MCF 10A (cell line): ENCODE data around the gene IL1RAPL2. TPM values are rescaled to one million over a fixed set of nuclear protein-coding genes. Genes with fewer than 3 reads are reported as not detected.
"Not testable (repeated sequence)": the region's sequence is repeated elsewhere in the genome, so short reads cannot be mapped to it uniquely, and the experiment has no call there.

Experiments used
- BruUV-seq: library from RNA; stranded (reverse); fragments of 400-500 nt; replicated peaks from 2 replicates; lab custom pipeline; 2021; lab: Mats Ljungman, UMichigan
- CTCF ChIA-PET: fragments of 300-600 bp; sonication (Branson Sonifier 250); formaldehyde crosslinking; extraction: SDS; loops from one replicate; lab custom pipeline; 2021; ENCODE audit warnings: antibody characterized with exemption, inconsistent platforms; lab: Yijun Ruan, JAX
- POLR2A ChIA-PET: fragments of 300-600, 350-650 bp; sonication (Branson Sonifier 250); formaldehyde crosslinking; extraction: SDS; loops from one replicate; lab custom pipeline; 2020; ENCODE audit warnings: antibody characterized with exemption, inconsistent platforms; lab: Yijun Ruan, JAX
- DNase-seq: peaks from one replicate; pipeline ENCODE4 v3.0.0-alpha.2; 2018; ENCODE audit not compliant: unreplicated experiment
- H3K27ac Mint-ChIP-seq: one replicate; pipeline ENCODE4 v1.8.0; 2022; ENCODE audit warnings: mild to moderate bottlenecking, low read depth, mixed read lengths; ENCODE audit not compliant: unreplicated experiment
- H3K27me3 Mint-ChIP-seq: one replicate; pipeline ENCODE4 v1.8.0; 2022; ENCODE audit warnings: mixed read lengths; ENCODE audit not compliant: insufficient read depth, unreplicated experiment
- H3K36me3 Mint-ChIP-seq: one replicate; pipeline ENCODE4 v1.8.0; 2022; ENCODE audit warnings: mild to moderate bottlenecking, moderate library complexity, mixed read lengths; ENCODE audit not compliant: insufficient read depth, unreplicated experiment
- H3K4me1 Mint-ChIP-seq: one replicate; pipeline ENCODE4 v1.8.0; 2022; ENCODE audit warnings: mixed read lengths; ENCODE audit not compliant: insufficient read depth, unreplicated experiment
- H3K4me3 Mint-ChIP-seq: one replicate; pipeline ENCODE4 v1.8.0; 2022; ENCODE audit warnings: mild to moderate bottlenecking, moderate library complexity, mixed read lengths; ENCODE audit not compliant: unreplicated experiment
- H3K9me3 Mint-ChIP-seq: one replicate; pipeline ENCODE4 v1.8.0; 2022; ENCODE audit warnings: mixed read lengths; ENCODE audit not compliant: unreplicated experiment
- CTCF ChIP-seq: fragments of 200-600 bp; IDR thresholded peaks from one replicate; pipeline ENCODE4 v1.8.0; 2022; ENCODE audit warnings: antibody characterized with exemption, mild to moderate bottlenecking; ENCODE audit not compliant: unreplicated experiment
- intact Hi-C: fragments of 100-400 bp; cut with micrococcal nuclease; formaldehyde crosslinking; loops from 2 replicates; pipeline ENCODE4 v1.14.1; 2022
- total RNA-seq: library from RNA; stranded (reverse); gene quantifications from 2 replicates; pipeline ENCODE4 v1.2.3, GENCODE V29; 2022

The IL1RAPL2 gene
- total RNA-seq, 1 experiment from 2014 or later: 4.4 TPM

- H3K4me1 Mint-ChIP-seq: no peaks in the 10 kb centered on the region
- ChIA-PET POLR2A (no interaction called here), CTCF (no interaction called here)
- H3K9me3 Mint-ChIP-seq: no peaks in the 10 kb centered on the region
- no peak overlapping the region for H3K4me3 Mint-ChIP-seq
- H3K36me3 Mint-ChIP-seq: no peaks in the 10 kb centered on the region
- no peak for TF ChIP-seq CTCF
- BruUV-seq: no TSS peak
- peaks cover 65% of the 10 kb centered on the region for H3K27me3 Mint-ChIP-seq
- intact Hi-C loops: no loop called here
- DNase-seq: no peak
- no peak overlapping the region for H3K27ac Mint-ChIP-seq
Observed at GRCh38 chrX:105664243-105664642, 1098.2 kb downstream of the IL1RAPL2 start.

- DNase-seq, BruUV-seq, H3K27ac Mint-ChIP-seq, H3K36me3 Mint-ChIP-seq, POLR2A ChIA-PET, H3K9me3 Mint-ChIP-seq, H3K4me3 Mint-ChIP-seq, intact Hi-C loops, H3K4me1 Mint-ChIP-seq: not testable (repeated sequence)
- CTCF ChIA-PET: interaction anchor here (0.8 to 1.2 kb wide), 2 partner anchors 21 to 493 kb away, joined by 3 read pairs; no protein-coding TSS in a partner anchor
- peaks cover 47% of the 10 kb centered on the region for H3K27me3 Mint-ChIP-seq
Observed at GRCh38 chrX:105684288-105684687, 1118.3 kb downstream of the IL1RAPL2 start.

- Mint-ChIP-seq H3K27me3 (peaks cover 79% of the 10 kb centered on the region), H3K9me3 (peaks cover 6% of the 10 kb centered on the region), H3K4me1 (no peaks in the 10 kb centered on the region), H3K4me3 (no peak overlapping the region), H3K27ac (no peak overlapping the region), H3K36me3 (peaks cover 6% of the 10 kb centered on the region)
- intact Hi-C loops: loop anchor here (10.0 kb wide), 1 partner anchor 230 kb away; no protein-coding TSS in a partner anchor
- BruUV-seq: no TSS peak
- no peak for TF ChIP-seq CTCF
- CTCF ChIA-PET: interaction anchor here (0.8 kb wide), 1 partner anchor 505 kb away, joined by 3 read pairs; no protein-coding TSS in a partner anchor
- POLR2A ChIA-PET: no interaction called here
- DNase-seq: no peak
Observed at GRCh38 chrX:105694839-105695238, 1128.8 kb downstream of the IL1RAPL2 start.

GRCh38 chrX:105695451-105695850 is 1129.5 kb downstream of the IL1RAPL2 start:
- intact Hi-C loops: loop anchor here (10.0 kb wide), 1 partner anchor 231 kb away; no protein-coding TSS in a partner anchor
- Mint-ChIP-seq H3K27me3 (peaks cover 80% of the 10 kb centered on the region), H3K4me3 (no peak overlapping the region), H3K27ac (no peak overlapping the region), H3K9me3 (peaks cover 6% of the 10 kb centered on the region), H3K36me3 (peaks cover 6% of the 10 kb centered on the region), H3K4me1 (no peaks in the 10 kb centered on the region)
- ChIA-PET POLR2A (no interaction called here), CTCF (no interaction called here)
- no peak for TF ChIP-seq CTCF
- BruUV-seq: no TSS peak
- peak; percentile 65 for DNase-seq
